ENCODE measurements around the gene ADGRF3. TPM values are rescaled to one million over a fixed set of nuclear protein-coding genes. Genes with fewer than 3 reads are reported as not detected.
A peak's percentile ranks its signal among the peaks of the same experiment; 100 is the strongest.

Gene ADGRF3
- total and polyA plus RNA-seq, 2 of the 13 experiments (the other 11 are each of a cell fraction or from before 2014, with no cell fraction given), result 0.40 to 1.5 TPM

- 0 out of 2 replicates have a peak, but pooled peaks have one; percentile 47 for TF ChIP-seq GLI4 (CRISPR knock-in tag; IDR thresholded peaks at IDR 0.05; ENCODE audit: borderline replicate concordance)
- TF ChIP-seq ZNF782 (CRISPR knock-in tag; IDR thresholded peaks at IDR 0.05; ENCODE audit: borderline replicate concordance), result no peak
- no peak for TF ChIP-seq RBAK (CRISPR knock-in tag; IDR thresholded peaks at IDR 0.05)
- no peak for TF ChIP-seq HMGXB4 (CRISPR knock-in tag; IDR thresholded peaks at IDR 0.05; ENCODE audit: borderline replicate concordance in 1 of 2, low read depth in 1 of 2)
- TF ChIP-seq ZNF280D (CRISPR knock-in tag; IDR thresholded peaks at IDR 0.05), result no peak
- TF ChIP-seq SP5 (CRISPR knock-in tag; IDR thresholded peaks at IDR 0.05; ENCODE audit: borderline replicate concordance, low read depth), result no peak
- TF ChIP-seq KMT2A (CRISPR knock-in tag; IDR thresholded peaks at IDR 0.05), result peak; percentile 24
- TF ChIP-seq ELF3 (CRISPR knock-in tag; IDR thresholded peaks at IDR 0.05), result no peak
- no peak for TF ChIP-seq ZNF841 (CRISPR knock-in tag; IDR thresholded peaks at IDR 0.05; ENCODE audit: borderline replicate concordance)
- TF ChIP-seq ZBTB8A (CRISPR knock-in tag; IDR thresholded peaks at IDR 0.05; ENCODE audit: borderline replicate concordance, low read depth), result no peak
- TF ChIP-seq ZNF121 (CRISPR knock-in tag; IDR thresholded peaks at IDR 0.05), result no peak
- TF ChIP-seq ZNF263 (CRISPR knock-in tag; IDR thresholded peaks at IDR 0.05), result peak; percentile 47; the same call in 1 of the 2 replicates
- no peak for TF ChIP-seq KLF13 (CRISPR knock-in tag; IDR thresholded peaks at IDR 0.05)
- no peak for TF ChIP-seq ZBTB7B (CRISPR knock-in tag; IDR thresholded peaks at IDR 0.05)
- TF ChIP-seq NPAS2 (CRISPR knock-in tag; IDR thresholded peaks at IDR 0.05; ENCODE audit: borderline replicate concordance), result no peak
- TF ChIP-seq ATF2 (CRISPR knock-in tag; IDR thresholded peaks at IDR 0.05), result no peak
- TF ChIP-seq HOXA7 (CRISPR knock-in tag; IDR thresholded peaks at IDR 0.05), result no peak
- TF ChIP-seq ZNF792 (CRISPR knock-in tag; IDR thresholded peaks at IDR 0.05), result no peak
- TF ChIP-seq, protein P1, sequence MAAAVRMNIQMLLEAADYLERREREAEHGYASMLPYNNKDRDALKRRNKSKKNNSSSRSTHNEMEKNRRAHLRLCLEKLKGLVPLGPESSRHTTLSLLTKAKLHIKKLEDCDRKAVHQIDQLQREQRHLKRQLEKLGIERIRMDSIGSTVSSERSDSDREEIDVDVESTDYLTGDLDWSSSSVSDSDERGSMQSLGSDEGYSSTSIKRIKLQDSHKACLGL (CRISPR knock-in tag; IDR thresholded peaks at IDR 0.05), result no peak
- TF ChIP-seq ZNF33A (CRISPR knock-in tag; IDR thresholded peaks at IDR 0.05; ENCODE audit: borderline replicate concordance), result no peak
- TF ChIP-seq POLR2A (IDR thresholded peaks at IDR 0.05; ENCODE audit: insufficient read depth in 1 of 2, low read depth in 2 of 2, low read length in 2 of 2), result no peak
- no peak for TF ChIP-seq NFE2L1 (CRISPR knock-in tag; IDR thresholded peaks at IDR 0.05; ENCODE audit: borderline replicate concordance)
These were observed 47.8 kb downstream of the ADGRF3 start (continued) for GRCh38 chr2:26298638-26299393.
